Osteoblast (primary cell): ENCODE data around the gene ZDHHC9. TPM values are rescaled to one million over a fixed set of nuclear protein-coding genes. Genes with fewer than 3 reads are reported as not detected.
A peak's percentile ranks its signal among the peaks of the same experiment; 100 is the strongest.

Experiments
- DNase-seq: peaks from one replicate; pipeline ENCODE4 v3.0.0; 2011; ENCODE audit warnings: low spot score, mixed read lengths; ENCODE audit not compliant: insufficient read length; ENCODE audit errors: missing footprints
- H2AFZ ChIP-seq: 2 replicates; pipeline ENCODE4 v1.6.0; 2011; ENCODE audit warnings: mild to moderate bottlenecking, low read length
- H3K27ac ChIP-seq: 2 replicates; pipeline ENCODE4 v1.5.1; 2011; ENCODE audit warnings: mild to moderate bottlenecking, low read depth, low read length, moderate library complexity
- H3K27me3 ChIP-seq: 2 replicates; pipeline ENCODE4 v1.6.0; 2012; ENCODE audit warnings: mild to moderate bottlenecking, control low read depth, inconsistent platforms, low read length, moderate library complexity; ENCODE audit not compliant: insufficient read depth
- H3K36me3 ChIP-seq: 2 replicates; pipeline ENCODE4 v1.5.1; 2011; ENCODE audit warnings: mild to moderate bottlenecking, low read length, control low read depth, moderate library complexity; ENCODE audit not compliant: insufficient read depth
- H3K4me1 ChIP-seq: 2 replicates; pipeline ENCODE4 v1.5.1; 2011; ENCODE audit warnings: mild to moderate bottlenecking, low read length, control low read depth, moderate library complexity; ENCODE audit not compliant: insufficient read depth
- H3K4me2 ChIP-seq: 2 replicates; pipeline ENCODE4 v1.6.0; 2011; ENCODE audit warnings: mild to moderate bottlenecking, low read length; ENCODE audit not compliant: insufficient read depth
- H3K4me3 ChIP-seq: fragments of 200-600 bp; sonication (generic); 3 replicates; pipeline ENCODE4 v1.5.1; 2012; ENCODE audit warnings: mild to moderate bottlenecking, low read length, inconsistent platforms; ENCODE audit not compliant: insufficient read depth
- H3K79me2 ChIP-seq: 2 replicates; pipeline ENCODE4 v1.6.0; 2012; ENCODE audit warnings: mild to moderate bottlenecking, low read length, control low read depth, inconsistent platforms; ENCODE audit not compliant: insufficient read depth
- H3K9me3 ChIP-seq: 2 replicates; pipeline ENCODE4 v1.5.1; 2011; ENCODE audit warnings: low read depth, low read length, control low read depth
- H4K20me1 ChIP-seq: 2 replicates; pipeline ENCODE4 v1.6.0; 2012; ENCODE audit warnings: mild to moderate bottlenecking, low read length, control low read depth; ENCODE audit not compliant: insufficient read depth
- CTCF ChIP-seq: IDR thresholded peaks from 2 replicates; pipeline ENCODE4 v1.5.1; 2011; ENCODE audit warnings: mild to moderate bottlenecking, low read depth, low read length, moderate library complexity; ENCODE audit errors: extremely low read depth
- total RNA-seq: library from RNA; depleted of rRNA; stranded (reverse); fragments of >200 nt; gene quantifications from 2 replicates; pipeline ENCODE4 v1.2.3, GENCODE V29; 2012

Gene ZDHHC9
- total RNA-seq, 1 donor: 28.2 TPM

DNA sequence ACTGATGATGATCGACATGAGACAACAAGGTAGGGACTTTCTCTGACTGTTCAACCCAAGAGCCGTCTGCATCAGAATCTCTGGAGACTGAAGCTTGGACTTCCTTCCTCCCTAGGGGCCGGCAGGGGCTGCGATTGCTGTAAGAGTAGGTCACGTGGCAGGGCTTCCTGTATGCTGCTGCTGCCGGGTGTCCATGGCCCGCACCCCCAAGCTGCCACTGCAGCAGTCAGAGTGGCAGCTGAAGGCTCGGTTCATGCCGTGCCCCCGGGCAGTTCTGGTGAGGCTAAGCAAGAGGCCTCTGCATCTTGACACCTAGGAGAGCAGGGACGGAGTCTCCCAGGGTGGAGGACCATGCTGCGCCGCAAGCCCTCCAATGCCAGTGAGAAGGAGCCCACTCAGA lies 63.9 kb downstream of the ZDHHC9 start, which contains the start of gene SASH3:
TSS of gene SASH3 (plus strand) at position 203 of the 400 bp plus-strand sequence. CDS start at position 352, 149 bp downstream.
- Histone ChIP-seq H3K4me1 (no peaks in the 10 kb centered on the region), H3K27ac (no peak within 1 kb of the TSS), H3K27me3 (no peaks in the 10 kb centered on the region), H3K36me3 (no peaks in the 10 kb centered on the region), H3K79me2 (no peaks in the 10 kb centered on the region), H3K4me2 (no peak within 1 kb of the TSS), H3K9me3 (no peaks in the 10 kb centered on the region), H4K20me1 (no peaks in the 10 kb centered on the region), H3K4me3 (no peak within 1 kb of the TSS), H2AFZ (no peak within 1 kb of the TSS)
- no peak for TF ChIP-seq CTCF
- DNase-seq: peak; percentile 64

- Histone ChIP-seq H3K27me3 (no peaks in the 10 kb centered on the region), H2AFZ (no peak overlapping the region), H3K4me1 (no peaks in the 10 kb centered on the region), H3K9me3 (no peaks in the 10 kb centered on the region), H3K36me3 (no peaks in the 10 kb centered on the region), H3K79me2 (no peaks in the 10 kb centered on the region), H4K20me1 (no peaks in the 10 kb centered on the region), H3K4me3 (no peak overlapping the region), H3K27ac (no peak overlapping the region), H3K4me2 (no peak overlapping the region)
- DNase-seq: peak; percentile 37
- no peak for TF ChIP-seq CTCF
Observed at GRCh38 chrX:129779086-129779672, 64.5 kb downstream of the ZDHHC9 start.

- Histone ChIP-seq H3K4me1 (no peaks in the 10 kb centered on the region), H3K36me3 (no peaks in the 10 kb centered on the region), H3K27ac (no peak overlapping the region), H3K4me2 (no peak overlapping the region), H4K20me1 (no peaks in the 10 kb centered on the region), H3K9me3 (no peaks in the 10 kb centered on the region), H3K79me2 (no peaks in the 10 kb centered on the region), H2AFZ (peak overlapping the region; percentile 56), H3K27me3 (no peaks in the 10 kb centered on the region), H3K4me3 (no peak overlapping the region)
- DNase-seq: peak; percentile 37
- TF ChIP-seq CTCF: no peak
Observed at GRCh38 chrX:129777218-129778030, 66.3 kb downstream of the ZDHHC9 start.

- Histone ChIP-seq H3K27me3 (no peaks in the 10 kb centered on the region), H2AFZ (no peak overlapping the region), H3K4me1 (no peaks in the 10 kb centered on the region), H3K27ac (no peak overlapping the region), H3K4me3 (no peak overlapping the region), H4K20me1 (no peaks in the 10 kb centered on the region), H3K79me2 (no peaks in the 10 kb centered on the region), H3K4me2 (no peak overlapping the region), H3K36me3 (no peaks in the 10 kb centered on the region), H3K9me3 (no peaks in the 10 kb centered on the region)
- TF ChIP-seq CTCF: no peak
- no peak for DNase-seq
Observed at GRCh38 chrX:129773649-129774458, 69.8 kb downstream of the ZDHHC9 start.
